GM21786 (cell line): ENCODE data around the gene GRXCR2.
A peak's percentile ranks its signal among the peaks of the same experiment; 100 is the strongest.
"Not testable (repeated sequence)": the region's sequence is repeated elsewhere in the genome, so short reads cannot be mapped to it uniquely, and the experiment has no call there.

Experiments used
- ATAC-seq: cut with Tn5 transposase; IDR thresholded peaks from one replicate; pipeline ENCODE4 v1.9.1; 2021; ENCODE audit not compliant: unreplicated experiment

GRXCR2 gene

DNA sequence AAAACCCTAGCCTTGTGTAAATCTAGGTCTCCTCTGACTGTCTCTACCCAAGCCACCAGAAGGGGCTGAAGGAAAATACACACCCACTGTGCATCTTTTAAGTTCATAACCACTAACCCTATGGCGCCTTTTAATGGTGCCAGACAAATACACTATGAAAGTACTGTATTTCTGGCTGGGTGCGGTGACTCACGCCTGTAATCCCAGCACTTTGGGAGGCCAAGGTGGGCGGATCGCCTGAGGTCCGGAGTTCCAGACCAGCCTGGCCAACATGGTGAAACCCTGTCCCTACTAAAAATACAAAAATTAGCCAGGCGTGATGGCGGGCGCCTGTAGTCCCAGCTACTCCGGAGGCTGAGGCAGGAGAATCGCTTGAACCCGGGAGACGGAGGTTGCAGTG is 36.6 kb downstream of the GRXCR2 start:
- not testable (repeated sequence) for ATAC-seq

DNA sequence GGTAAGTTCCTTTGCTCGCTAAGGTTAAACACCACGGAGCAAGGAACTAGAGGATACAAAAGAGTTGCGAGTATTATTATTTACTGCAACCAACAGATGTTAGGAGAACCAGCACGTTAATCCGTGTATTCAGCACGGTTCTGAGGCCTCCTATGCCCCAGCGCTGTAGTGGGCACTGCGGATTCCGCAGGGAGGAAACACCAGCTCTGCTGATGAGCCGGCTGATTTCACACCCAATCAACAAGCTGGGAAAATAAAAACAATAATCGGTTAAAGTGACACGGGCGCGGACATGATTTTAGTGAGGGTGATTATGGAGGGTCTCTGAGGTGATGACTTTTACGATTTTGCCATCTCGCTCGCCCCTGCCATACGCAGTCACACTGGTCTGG is 37.0 kb downstream of the GRXCR2 start:
- ATAC-seq = no peak

DNA sequence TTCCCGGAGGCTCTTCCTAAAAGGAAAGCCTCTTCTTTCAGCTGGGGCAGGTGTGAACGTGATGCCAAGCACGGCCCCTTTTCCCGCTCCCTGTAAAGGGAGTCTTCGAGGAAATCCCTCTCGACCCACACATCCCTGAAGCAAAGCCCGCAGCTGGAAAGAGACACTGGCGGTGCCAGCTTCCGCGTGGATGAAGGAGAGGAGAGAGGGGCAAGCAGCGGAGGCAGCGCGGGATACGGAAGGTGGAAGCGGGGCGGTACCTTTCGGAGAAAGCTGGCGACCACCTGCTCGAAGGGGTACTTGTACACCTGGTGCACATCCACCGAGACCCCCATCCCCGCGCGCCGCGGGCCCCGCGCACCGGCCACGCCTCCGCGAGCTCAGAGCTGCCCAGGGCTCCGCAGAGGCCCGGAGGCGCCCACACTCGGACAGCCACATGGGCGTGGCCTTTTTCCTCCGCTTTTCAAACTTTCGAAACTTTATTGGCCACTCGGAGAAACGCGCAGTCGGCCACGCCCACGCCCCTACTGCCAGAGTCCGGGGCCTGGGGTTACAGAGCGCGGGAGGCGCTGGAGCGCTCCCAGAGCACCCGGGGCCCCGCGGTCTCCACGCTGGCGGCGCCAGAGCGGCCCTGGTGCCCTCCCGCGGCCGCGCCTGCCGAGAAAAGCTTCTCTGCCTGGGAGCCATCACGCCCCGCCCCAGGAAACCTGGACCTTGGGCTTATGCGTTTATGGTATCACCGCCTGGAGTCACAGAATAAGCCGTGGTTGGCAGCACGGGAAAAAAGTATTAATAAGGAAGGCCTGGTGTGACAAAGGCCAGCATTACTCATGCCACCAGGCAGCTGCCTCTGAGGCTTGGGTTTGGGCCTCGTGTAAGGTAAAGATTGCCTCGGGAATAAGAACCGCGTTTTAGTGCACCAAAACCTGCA is 37.6 kb downstream of the GRXCR2 start, which contains the start of gene PRELID2:
TSS of gene PRELID2 (minus strand) at position 426 of the 931 bp plus-strand sequence. CDS start at position 335, 91 bp downstream.
- peak; percentile 91 for ATAC-seq

DNA sequence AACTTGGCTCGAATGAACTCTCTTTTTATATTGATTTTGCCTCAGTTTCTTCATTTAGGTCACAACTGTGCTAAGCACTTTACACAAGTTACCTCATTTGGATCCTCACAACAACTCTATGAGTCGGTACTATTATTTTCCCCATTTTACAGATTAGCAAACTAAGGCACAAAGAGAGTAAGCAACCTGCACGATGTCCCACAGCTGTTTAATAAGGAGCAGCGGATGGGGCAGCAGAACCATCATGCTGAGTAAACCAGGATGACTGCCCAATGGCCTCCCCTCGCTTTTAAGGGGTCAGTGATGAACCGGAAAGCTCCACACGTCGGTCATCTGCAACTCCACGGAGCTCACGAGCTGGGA is 38.3 kb downstream of the GRXCR2 start:
- no peak for ATAC-seq

DNA sequence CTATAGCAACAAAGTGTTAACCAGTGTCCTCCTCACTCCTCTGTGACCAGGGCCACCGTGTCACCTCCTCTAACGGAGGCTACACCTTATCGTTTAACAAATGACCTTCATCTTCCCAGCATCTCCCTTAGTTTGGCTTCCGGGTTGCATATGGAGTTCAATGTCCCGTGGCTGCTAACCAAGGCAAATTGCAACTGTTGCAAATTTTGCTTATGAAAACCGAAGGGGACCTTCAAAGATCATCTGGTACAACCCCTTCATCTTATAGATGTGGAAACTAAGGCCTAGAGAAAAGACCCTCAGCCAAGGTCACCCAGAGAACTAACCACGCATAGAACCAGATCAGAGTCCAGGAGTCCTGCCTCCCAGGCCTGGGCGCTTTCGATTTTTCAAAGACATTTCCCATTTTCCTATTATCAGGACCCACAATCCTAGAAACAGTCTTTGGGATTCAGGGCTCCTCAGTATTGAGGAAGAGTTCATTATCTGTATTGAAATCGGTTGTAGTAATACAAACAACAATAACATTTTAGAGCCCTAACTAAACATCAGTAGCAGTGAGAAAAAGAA is 39.1 kb downstream of the GRXCR2 start:
- no peak for ATAC-seq

DNA sequence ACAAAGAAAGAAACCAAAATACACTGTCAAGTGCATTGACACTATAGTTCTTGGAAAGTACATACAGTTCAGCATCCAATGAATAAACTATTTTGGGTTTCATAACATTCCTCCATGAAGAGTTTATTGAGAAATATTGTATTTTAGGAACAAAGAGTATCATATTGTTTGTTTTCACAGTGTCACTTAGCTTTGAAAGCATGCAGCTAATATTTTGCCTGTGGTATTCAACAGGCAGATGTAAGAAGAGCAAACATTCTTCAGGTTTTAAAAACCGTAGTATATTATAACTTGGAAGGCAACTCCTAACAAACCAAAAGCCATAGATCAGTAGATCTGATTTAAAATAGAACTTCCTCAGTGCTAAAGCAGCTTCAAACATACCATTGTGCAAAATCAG is 42.2 kb downstream of the GRXCR2 start:
- no peak for ATAC-seq

DNA sequence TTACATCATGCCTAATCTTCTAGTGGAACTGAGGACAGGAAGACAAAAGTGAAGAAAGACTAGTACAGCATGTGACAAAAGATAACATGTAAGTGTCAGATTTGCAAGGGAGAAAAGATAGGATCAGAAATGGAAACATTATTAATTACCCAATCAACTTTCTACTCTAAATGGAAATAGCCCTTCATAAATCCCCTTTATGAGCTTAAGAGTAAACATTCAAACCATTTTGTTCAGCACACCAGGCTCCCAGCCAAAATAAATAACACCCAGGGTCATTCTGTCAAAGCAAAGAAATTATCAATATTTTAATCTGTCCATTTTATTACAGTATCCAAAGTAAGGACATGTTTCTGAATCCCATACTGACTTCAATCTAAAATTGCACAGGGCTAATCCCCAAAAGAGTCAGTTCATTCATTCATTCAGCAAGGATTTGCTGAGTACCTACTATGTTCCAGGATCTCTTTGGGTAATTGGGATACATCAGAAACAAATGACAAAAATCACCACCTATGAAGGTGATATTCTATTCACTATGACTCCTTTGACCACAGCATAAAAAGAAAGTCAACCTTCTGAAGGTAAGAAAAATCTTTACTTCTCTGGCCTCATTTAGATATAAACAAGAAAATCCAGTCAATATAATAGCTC is 43.0 kb downstream of the GRXCR2 start:
- no peak for ATAC-seq

DNA sequence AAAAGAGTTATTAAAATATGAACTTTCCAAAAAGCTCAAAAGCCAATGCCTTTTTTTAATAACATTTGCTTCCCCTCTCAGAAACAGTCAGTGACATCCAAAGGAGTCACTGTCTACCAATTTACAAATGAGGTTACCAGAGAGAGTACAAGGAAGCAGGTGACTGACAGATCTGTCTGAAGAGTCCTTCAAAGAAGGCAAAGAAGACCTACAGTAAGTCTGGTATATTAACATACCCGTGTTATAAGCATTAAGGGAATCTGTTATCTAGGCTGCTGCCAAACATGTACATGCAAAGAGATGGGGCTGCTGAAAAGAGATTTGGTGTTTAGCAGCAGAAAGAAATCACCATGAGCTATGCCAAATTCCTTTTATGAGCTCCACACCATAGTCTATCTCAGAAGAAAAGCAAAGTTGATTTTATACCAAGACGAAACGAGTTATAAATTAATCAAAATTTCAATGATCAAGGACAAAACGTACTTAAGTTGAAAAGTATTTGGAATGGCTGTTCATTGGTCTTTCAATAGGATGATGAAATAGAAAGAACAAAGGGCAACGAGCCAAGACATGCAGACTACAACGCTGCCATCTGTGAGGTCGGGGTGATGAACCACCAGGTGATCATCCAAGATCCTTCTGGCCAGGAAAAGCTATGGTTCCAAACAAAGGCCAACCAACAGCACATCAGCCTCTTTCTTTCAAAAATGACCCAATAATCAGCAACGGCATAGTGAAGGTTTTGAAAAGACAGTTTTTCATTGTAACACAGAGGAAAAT is 45.7 kb downstream of the GRXCR2 start:
- no peak for ATAC-seq

DNA sequence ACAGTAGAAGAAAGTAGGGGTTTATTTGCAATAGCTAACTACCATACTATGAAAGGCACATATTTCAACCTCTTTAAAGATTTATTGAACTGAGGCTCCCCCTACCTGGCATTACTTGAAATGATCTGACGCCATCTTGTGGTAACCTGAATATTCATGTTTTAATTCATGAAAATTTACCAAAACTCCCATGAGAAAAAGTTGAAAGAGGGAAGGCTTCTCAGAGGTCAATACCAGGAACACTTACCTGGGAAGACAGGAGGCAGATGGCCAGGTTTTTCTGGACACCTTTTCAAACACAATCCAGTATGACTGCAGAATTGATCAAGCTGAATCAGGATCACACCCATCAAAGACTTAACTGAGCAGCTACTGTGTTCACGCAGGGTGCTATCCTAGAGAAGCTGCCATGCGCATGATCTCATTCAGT is 47.0 kb downstream of the GRXCR2 start:
- peak; percentile 71 for ATAC-seq

DNA sequence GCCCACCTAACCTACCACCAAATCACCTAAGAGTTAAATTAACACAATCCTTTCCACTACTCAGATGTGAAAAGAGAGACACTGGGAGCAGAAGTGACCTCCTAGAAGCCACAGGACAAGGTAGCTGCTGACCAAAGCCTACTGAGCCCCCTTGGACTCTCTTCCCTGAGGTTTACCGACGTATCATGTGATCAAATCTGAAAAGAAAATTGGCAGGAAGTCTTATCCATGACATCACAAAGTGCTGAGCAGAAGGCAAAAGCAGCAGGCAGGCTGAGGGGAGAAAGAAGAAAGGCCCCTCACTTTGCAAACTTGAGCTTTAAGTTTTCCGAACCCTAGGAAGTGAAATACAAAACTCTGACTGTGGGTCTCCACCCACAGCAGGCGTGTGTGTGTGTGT is 48.8 kb downstream of the GRXCR2 start:
- ATAC-seq = no peak

DNA sequence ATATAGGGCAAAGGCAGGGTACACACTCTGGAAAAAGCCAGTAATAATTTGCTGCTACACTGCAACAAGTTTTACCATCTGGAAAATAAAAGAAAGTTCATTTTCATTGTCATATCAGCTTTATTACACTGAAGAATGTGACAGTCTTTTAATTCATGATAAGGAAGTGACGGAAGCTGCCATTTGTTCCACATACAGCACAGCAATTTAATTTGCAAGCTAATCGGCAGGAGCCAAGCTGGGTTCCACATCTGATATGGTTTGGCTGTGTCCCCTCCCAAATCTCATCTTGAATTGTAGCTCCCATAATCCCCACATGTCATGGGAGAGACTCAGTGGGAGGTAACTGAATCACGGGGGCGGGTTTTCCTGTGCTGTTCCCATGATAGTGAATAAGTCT is 54.2 kb downstream of the GRXCR2 start:
- no peak for ATAC-seq

DNA sequence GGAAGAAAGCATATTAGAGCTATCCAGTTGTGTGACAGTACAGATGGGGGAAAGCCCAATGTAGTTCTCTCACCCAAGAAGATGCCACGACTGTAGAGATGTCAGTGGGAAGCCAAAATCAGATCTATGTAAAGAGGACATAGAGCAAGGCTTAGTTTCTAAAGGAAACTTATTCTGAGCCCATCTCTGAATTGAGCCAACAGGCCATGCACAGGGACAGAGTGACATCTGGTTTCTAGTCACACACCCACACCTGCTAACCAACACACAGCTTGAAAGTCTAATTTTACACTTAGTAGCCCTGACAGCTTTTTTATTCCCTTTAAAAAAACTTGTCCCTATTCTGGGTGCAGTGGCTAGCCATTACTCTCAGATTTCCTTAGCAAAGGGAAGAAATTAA is 59.9 kb downstream of the GRXCR2 start:
- ATAC-seq = no peak

DNA sequence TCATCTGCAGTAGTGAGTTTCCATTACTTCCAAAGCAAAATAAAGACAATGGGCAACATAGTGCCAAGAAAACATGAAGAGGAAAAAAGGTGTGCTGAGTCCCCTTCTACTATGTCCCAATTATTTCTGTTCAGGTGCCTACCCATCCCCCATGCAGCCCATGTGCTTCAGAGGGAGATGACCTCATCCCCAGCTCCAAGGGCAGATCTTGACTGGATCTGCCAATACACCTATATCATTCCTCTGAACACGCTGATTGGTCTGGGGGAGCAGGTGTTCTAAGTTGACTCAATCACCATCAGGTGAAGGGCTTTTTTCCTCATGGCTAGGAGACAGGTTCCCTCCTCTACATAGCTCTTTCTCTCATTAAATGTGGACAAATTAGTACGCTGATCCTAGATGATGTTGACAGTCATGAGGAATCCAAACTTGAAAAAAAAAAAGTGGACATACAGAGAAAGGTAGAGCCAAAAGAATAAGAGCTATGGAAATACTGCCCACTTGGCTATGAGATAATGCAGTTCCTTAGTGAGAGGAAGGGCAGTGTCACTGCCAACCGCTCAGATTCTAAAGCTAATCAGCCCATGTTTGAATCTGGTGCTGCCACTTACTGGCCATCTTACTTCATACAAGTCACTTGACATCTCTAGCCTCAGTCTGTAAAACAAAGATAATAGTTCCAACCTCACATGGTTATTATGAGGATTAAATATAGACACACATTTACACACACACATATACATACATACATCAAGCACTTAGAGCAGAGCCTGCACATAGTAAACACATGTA is 60.8 kb downstream of the GRXCR2 start:
- ATAC-seq = no peak
